G401.6 (cell line): ENCODE measurements around the gene SEMA5B.

Experiments used
- FAIRE-seq: peaks from 2 replicates; lab custom pipeline; 2012; peaks lifted over from hg19 to GRCh38; lab: Jason Lieb, UNC

SEMA5B gene

GRCh38 chr3:122892118-122892960, 135.2 kb downstream of the SEMA5B start:
- no peak for FAIRE-seq

GRCh38 chr3:122890720-122891220, 136.8 kb downstream of the SEMA5B start:
- no peak for FAIRE-seq

GRCh38 chr3:122890077-122890719, 137.4 kb downstream of the SEMA5B start:
- FAIRE-seq: no peak

- no peak for FAIRE-seq
Observed at GRCh38 chr3:122886946-122887345, 140.6 kb downstream of the SEMA5B start.

GRCh38 chr3:122886251-122886650, 141.3 kb downstream of the SEMA5B start:
- FAIRE-seq: no peak

DNA sequence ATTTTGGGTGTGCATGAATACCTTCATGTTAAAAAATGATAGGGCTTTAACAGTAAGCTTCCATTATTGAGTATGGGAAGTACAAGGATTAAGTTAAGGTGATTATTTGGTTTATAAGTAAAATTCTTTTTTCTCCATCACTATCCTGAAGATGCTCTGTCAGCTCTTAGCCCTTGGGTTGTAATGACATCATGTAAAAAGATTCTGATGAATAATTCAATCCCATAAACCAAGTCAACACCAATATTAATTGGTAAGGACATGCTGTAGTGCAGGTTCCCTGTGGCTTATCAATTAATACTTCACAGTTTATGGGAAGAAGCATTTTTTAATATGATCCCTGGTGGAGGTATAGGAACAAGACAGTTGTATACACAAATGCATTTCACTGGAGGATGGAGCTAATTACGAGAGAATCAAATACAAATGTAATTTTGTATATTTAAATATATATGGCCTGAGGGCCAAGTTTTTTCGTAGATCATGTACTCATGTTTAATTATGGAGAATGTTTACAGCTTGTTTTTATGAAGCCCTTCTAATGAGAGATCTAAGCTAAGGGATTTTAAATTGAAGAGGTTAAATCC, 145.1 kb downstream of the SEMA5B start:
- FAIRE-seq: no peak

- no peak for FAIRE-seq
Observed at GRCh38 chr3:122880624-122881023, 146.9 kb downstream of the SEMA5B start.

DNA sequence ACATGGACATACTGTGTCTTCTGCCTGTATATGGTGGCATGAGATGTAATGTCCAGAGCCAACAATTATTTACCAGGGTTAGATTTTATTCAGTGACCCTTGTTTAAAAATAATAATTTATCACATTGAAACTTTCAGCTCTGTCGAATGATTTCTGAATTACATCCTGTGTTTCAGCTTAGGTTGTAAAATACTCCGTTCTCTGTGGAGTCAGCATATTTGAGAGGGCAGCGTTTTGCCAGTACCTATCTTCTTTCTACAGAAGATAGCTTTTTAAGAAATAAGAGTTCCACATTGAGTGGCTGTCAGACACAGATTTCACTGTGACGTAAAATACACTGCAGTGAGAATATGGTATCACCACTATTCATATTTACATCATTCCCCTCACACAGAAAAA, 147.4 kb downstream of the SEMA5B start:
- no peak for FAIRE-seq

- no peak for FAIRE-seq
Observed at GRCh38 chr3:122875547-122876127, 151.9 kb downstream of the SEMA5B start.

- FAIRE-seq: no peak
Observed at GRCh38 chr3:122873741-122874515, 153.6 kb downstream of the SEMA5B start.

DNA sequence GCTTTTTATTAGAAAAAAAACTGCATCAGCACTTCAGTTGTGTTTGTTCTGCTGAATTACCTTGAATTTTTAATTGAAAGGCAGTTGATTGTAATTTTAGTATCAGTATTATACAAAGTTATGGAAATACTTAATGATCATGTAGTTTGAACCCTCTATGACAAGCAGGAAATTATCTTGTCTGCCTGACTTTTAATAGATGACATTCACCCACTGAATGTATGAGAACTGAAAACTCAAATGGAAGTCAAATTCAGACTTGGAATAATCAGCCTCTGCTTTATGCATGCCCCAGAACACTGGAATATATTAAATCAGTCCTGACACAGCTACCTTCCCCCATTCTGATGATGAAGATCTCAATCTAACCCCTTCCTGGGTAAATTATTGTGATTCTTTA, 159.2 kb downstream of the SEMA5B start:
- FAIRE-seq: no peak

DNA sequence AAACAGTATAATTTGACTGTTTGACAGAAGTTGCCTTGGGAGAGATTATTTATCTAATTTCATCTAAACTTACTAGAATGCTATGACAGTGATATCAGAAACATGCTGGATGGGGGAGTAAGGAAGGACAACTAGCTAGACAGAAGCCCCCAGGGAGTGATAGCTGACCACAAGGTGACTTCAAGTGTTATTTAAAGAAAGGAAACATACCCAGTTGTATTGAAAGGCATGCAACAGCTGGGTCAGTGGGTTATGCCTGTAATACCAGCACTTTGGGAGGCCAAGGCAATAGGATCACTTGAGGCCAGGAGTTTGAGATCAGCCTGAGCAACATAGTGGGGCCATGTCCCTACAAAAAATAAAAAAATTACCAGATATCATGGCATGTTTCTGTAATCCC, 163.1 kb downstream of the SEMA5B start:
- no peak for FAIRE-seq

DNA sequence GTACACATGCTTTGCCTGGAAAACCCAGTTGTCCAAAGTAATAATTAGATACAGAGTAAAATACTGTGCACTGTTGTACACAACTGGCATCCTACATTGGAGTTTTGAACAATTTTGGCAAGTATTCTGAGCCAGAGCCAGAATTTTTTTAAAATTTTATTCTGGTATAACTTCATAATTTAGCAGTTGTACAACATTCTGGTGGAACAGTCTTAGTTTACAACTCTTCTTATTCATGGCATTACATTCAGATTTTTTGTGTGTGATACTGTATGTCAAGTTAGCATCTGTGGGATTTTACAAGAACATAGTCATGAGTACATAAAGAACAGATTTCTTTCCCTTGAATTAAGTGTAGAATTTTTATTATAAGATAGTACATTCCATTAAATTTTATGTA, 165.2 kb downstream of the SEMA5B start:
- FAIRE-seq: no peak
